ENCODE results near the gene CRISPLD2. TPM values are rescaled to one million over a fixed set of nuclear protein-coding genes. Genes with fewer than 3 reads are reported as not detected.
A peak's percentile ranks its signal among the peaks of the same experiment; 100 is the strongest.

The CRISPLD2 gene
- total and polyA plus RNA-seq, 2 donors (not counting 1 experiment from before 2014, with no cell fraction given): 37.0 to 96.2 TPM

DNA sequence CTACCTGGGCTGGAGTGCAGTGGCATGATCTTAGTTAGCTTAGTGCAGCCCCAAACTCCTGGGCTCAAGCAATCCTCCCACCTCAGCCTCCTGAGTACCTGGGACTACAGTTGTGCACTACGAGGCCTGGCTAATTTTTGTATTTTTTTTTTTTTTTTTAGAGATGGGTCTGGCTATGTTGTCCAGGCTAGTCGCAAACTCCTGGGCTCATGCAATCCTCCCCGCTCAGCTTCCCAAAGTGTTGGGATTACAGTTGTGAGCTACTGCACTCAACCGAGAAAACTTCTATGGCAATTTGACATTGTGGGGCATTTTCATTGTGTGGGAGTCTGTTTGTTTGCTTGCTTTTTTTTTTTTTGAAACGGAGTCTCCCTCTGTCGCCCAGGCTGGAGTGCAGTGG, 30.0 kb downstream of the CRISPLD2 start:
- Histone ChIP-seq H3K4me1 (ENCODE audit: control insufficient read depth, extremely low read depth, insufficient read depth, low read length) (no peaks in the 10 kb centered on the region), H3K27me3 (ENCODE audit: control insufficient read depth, insufficient read depth, low read length) (no peaks in the 10 kb centered on the region), H2AFZ (ENCODE audit: low read length) (no peak overlapping the region), H4K20me1 (ENCODE audit: control insufficient read depth, extremely low read depth, insufficient read depth, low read length) (no peaks in the 10 kb centered on the region), H3K4me2 (ENCODE audit: extremely low read depth, insufficient read depth, low read length) (no peak overlapping the region), H3K4me3 (replicated peaks in 1 of 4; ENCODE audit: control extremely low read depth in 1 of 4, insufficient read depth in 1 of 4, low read depth in 3 of 4, low read length in 4 of 4) (no peak overlapping the region), H3K36me3 (ENCODE audit: control insufficient read depth, insufficient read depth, low read length) (peaks cover 6% of the 10 kb centered on the region), H3K9ac (ENCODE audit: insufficient read depth, low read length) (no peak overlapping the region), H3K9me3 (ENCODE audit: control insufficient read depth, insufficient read depth, low read depth, low read length) (no peaks in the 10 kb centered on the region), H3K27ac (ENCODE audit: insufficient read depth, low read length) (no peak overlapping the region), H3K79me2 (ENCODE audit: control insufficient read depth, insufficient read depth, low read length) (no peaks in the 10 kb centered on the region)
- TF ChIP-seq, protein P1, sequence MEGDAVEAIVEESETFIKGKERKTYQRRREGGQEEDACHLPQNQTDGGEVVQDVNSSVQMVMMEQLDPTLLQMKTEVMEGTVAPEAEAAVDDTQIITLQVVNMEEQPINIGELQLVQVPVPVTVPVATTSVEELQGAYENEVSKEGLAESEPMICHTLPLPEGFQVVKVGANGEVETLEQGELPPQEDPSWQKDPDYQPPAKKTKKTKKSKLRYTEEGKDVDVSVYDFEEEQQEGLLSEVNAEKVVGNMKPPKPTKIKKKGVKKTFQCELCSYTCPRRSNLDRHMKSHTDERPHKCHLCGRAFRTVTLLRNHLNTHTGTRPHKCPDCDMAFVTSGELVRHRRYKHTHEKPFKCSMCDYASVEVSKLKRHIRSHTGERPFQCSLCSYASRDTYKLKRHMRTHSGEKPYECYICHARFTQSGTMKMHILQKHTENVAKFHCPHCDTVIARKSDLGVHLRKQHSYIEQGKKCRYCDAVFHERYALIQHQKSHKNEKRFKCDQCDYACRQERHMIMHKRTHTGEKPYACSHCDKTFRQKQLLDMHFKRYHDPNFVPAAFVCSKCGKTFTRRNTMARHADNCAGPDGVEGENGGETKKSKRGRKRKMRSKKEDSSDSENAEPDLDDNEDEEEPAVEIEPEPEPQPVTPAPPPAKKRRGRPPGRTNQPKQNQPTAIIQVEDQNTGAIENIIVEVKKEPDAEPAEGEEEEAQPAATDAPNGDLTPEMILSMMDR (conservative IDR thresholded peaks at IDR 0.05 in 1 of 2, IDR thresholded peaks at IDR 0.05 in 1 of 2; ENCODE audit: low read depth in 1 of 2, low read length in 2 of 2): no peak
- no peak for TF ChIP-seq EZH2 (IDR thresholded peaks at IDR 0.05; ENCODE audit: low read length, missing control alignments)
- DNase-seq (ENCODE audit: low read depth in 2 of 2): no peak

DNA sequence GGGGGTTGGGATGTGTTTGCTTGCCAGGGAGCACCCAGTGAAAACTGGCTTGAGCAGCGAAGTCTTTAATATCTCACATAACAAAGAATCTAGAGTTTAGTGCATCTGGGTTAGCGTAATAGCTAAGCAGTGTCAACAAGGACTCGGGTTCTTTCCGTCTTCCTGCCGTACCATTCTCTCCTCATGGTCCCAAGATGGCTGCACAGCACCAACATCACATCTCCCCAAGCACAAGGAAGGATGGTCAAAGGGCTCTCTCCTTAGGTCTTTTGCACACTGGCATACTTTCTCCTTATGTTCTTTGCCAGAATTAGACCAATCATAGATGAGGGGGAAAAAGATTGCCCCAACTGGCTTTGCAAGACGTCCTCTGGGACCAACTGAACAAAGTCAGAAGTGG, 30.9 kb downstream of the CRISPLD2 start:
- Histone ChIP-seq H3K4me3 (replicated peaks in 1 of 4; ENCODE audit: control extremely low read depth in 1 of 4, insufficient read depth in 1 of 4, low read depth in 3 of 4, low read length in 4 of 4) (no peak overlapping the region), H3K36me3 (ENCODE audit: control insufficient read depth, insufficient read depth, low read length) (peaks cover 2% of the 10 kb centered on the region), H3K9me3 (ENCODE audit: control insufficient read depth, insufficient read depth, low read depth, low read length) (no peaks in the 10 kb centered on the region), H3K4me2 (ENCODE audit: extremely low read depth, insufficient read depth, low read length) (no peak overlapping the region), H4K20me1 (ENCODE audit: control insufficient read depth, extremely low read depth, insufficient read depth, low read length) (no peaks in the 10 kb centered on the region), H3K9ac (ENCODE audit: insufficient read depth, low read length) (no peak overlapping the region), H3K4me1 (ENCODE audit: control insufficient read depth, extremely low read depth, insufficient read depth, low read length) (no peaks in the 10 kb centered on the region), H3K27me3 (ENCODE audit: control insufficient read depth, insufficient read depth, low read length) (no peaks in the 10 kb centered on the region), H3K27ac (ENCODE audit: insufficient read depth, low read length) (no peak overlapping the region), H3K79me2 (ENCODE audit: control insufficient read depth, insufficient read depth, low read length) (no peaks in the 10 kb centered on the region), H2AFZ (ENCODE audit: low read length) (no peak overlapping the region)
- DNase-seq (ENCODE audit: low read depth in 2 of 2): no peak
- TF ChIP-seq, protein P1 (conservative IDR thresholded peaks at IDR 0.05 in 1 of 2, IDR thresholded peaks at IDR 0.05 in 1 of 2; ENCODE audit: low read depth in 1 of 2, low read length in 2 of 2): no peak
- no peak for TF ChIP-seq EZH2 (IDR thresholded peaks at IDR 0.05; ENCODE audit: low read length, missing control alignments)

DNA sequence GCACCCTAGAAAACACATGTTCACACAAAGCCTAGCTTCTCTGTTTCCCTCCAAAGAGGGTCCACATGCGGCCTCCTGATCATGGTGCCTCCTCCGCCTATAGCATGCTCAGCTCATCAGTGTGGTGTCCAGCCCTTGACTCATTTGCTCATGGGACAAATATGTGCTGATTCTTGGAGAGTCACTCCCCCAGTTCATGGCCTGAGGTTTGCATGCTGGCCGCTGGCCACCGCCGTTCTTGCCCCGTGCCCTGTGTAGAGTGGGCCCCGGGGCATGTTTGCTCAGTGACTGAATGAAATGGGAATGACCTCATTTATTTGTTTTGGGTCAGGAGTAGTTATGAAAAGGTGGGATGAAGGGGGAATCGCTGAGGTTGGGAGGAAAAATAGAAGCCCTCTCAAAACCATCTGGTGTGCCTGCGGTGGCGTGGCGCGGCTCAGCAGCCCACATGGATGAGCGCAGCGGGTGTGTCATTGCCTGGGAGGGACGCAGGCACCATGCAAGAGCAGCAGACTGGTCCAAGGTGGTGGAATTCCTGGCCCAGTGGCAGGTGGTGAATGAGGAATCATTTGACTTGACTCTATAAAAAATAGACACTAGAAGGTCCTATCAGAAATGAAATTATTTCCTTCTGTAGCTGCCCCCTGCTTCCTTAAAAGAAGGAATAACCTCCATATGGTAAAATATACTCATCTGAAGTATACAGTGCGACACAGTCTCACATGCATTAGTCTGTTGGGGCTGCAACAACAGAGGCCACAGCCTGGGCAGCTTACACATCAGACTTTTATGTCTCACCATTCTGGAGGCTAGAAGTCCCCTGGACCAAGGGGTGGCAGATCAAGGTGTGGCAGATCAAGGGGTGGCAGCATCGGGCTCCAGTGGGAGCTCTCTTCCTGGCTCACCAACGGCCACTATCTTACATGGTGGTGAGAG, 31.7 kb downstream of the CRISPLD2 start:
- Histone ChIP-seq H3K36me3 (ENCODE audit: control insufficient read depth, insufficient read depth, low read length) (peaks cover 2% of the 10 kb centered on the region), H3K4me2 (ENCODE audit: extremely low read depth, insufficient read depth, low read length) (no peak overlapping the region), H3K9ac (ENCODE audit: insufficient read depth, low read length) (no peak overlapping the region), H3K79me2 (ENCODE audit: control insufficient read depth, insufficient read depth, low read length) (no peaks in the 10 kb centered on the region), H2AFZ (ENCODE audit: low read length) (no peak overlapping the region), H3K9me3 (ENCODE audit: control insufficient read depth, insufficient read depth, low read depth, low read length) (no peaks in the 10 kb centered on the region), H3K27me3 (ENCODE audit: control insufficient read depth, insufficient read depth, low read length) (no peaks in the 10 kb centered on the region), H3K27ac (ENCODE audit: insufficient read depth, low read length) (no peak overlapping the region), H3K4me3 (replicated peaks in 1 of 4; ENCODE audit: control extremely low read depth in 1 of 4, insufficient read depth in 1 of 4, low read depth in 3 of 4, low read length in 4 of 4) (no peak overlapping the region), H3K4me1 (ENCODE audit: control insufficient read depth, extremely low read depth, insufficient read depth, low read length) (no peaks in the 10 kb centered on the region), H4K20me1 (ENCODE audit: control insufficient read depth, extremely low read depth, insufficient read depth, low read length) (no peaks in the 10 kb centered on the region)
- DNase-seq (ENCODE audit: low read depth in 2 of 2): peak; percentile 96 to 99
- no peak for TF ChIP-seq EZH2 (IDR thresholded peaks at IDR 0.05; ENCODE audit: low read length, missing control alignments)
- TF ChIP-seq, protein P1 (conservative IDR thresholded peaks at IDR 0.05 in 1 of 2, IDR thresholded peaks at IDR 0.05 in 1 of 2; ENCODE audit: low read depth in 1 of 2, low read length in 2 of 2): no peak
